B cell (primary cell): ENCODE data around the gene PRUNE2. TPM values are rescaled to one million over a fixed set of nuclear protein-coding genes. Genes with fewer than 3 reads are reported as not detected.

Experiments
- ATAC-seq: fragments of 200-7000 bp; cut with Tn5 transposase; one replicate; pipeline ENCODE4 v1.10.0; 2021; ENCODE audit warnings: low read depth, mild to moderate bottlenecking, moderate number of reproducible peaks, moderate library complexity
- CTCF ChIA-PET: fragments of 350-600 bp; sonication (Branson Sonifier 250); formaldehyde crosslinking; loops from one replicate; lab custom pipeline; 2021; ENCODE audit warnings: antibody characterized with exemption, inconsistent platforms; lab: Charles Lee
- POLR2A ChIA-PET: fragments of 350-600 bp; sonication (Branson Sonifier 250); formaldehyde crosslinking; loops from one replicate; lab custom pipeline; 2021; ENCODE audit warnings: antibody characterized with exemption; lab: Charles Lee
- DNase-seq: peaks from one replicate; pipeline ENCODE4 v3.0.0; 2013
- H2AFZ ChIP-seq: 2 replicates; pipeline ENCODE4 v1.6.1; 2012; ENCODE audit warnings: mild to moderate bottlenecking, low read depth, low read length; ENCODE audit not compliant: insufficient read depth, poor library complexity, severe bottlenecking
- H3K27ac ChIP-seq, 2 donors: 1 replicate in 1 of 2; 2 replicates in 1 of 2; pipeline ENCODE4 v1.5.1; 2012 to 2013; ENCODE audit warnings: low read length in 2 of 2, mild to moderate bottlenecking in 2 of 2, moderate library complexity in 1 of 2
- H3K27me3 ChIP-seq, 4 experiments: fragments of 200-600 bp in 1 of 4; sonication (generic) in 1 of 4; replicated peaks in 1 of 4; 1 replicate in 2 of 4; 2 replicates in 2 of 4; pipeline versions ENCODE4 v1.6.1 to v1.7.0; 2013 to 2016; ENCODE audit warnings: low read length in 3 of 4, mild to moderate bottlenecking in 2 of 4, mixed read lengths in 1 of 4, moderate library complexity in 1 of 4; ENCODE audit not compliant: insufficient read depth in 4 of 4, control insufficient read depth in 3 of 4; ENCODE audit errors: control extremely low read depth in 1 of 4
- H3K36me3 ChIP-seq, 2 experiments: replicated peaks in 1 of 2; 1 replicate in 1 of 2; 2 replicates in 1 of 2; pipeline versions ENCODE4 v1.6.1 to v1.7.1; 2013; ENCODE audit warnings: low read length in 1 of 2; ENCODE audit not compliant: insufficient read depth in 2 of 2, control insufficient read depth in 1 of 2; ENCODE audit errors: control extremely low read depth in 1 of 2, extremely low read depth in 1 of 2
- H3K4me1 ChIP-seq, 2 donors: fragments of 200-600 bp in 1 of 2; sonication (generic) in 1 of 2; 1 replicate in 1 of 2; 2 replicates in 1 of 2; pipeline versions ENCODE4 v1.5.1 to v1.6.1; 2013 to 2017; ENCODE audit warnings: low read length in 2 of 2; ENCODE audit not compliant: control insufficient read depth in 2 of 2, insufficient read depth in 2 of 2
- H3K4me2 ChIP-seq: replicated peaks from 2 replicates; pipeline ENCODE3; 2012; ENCODE audit warnings: mild to moderate bottlenecking, low read depth, low read length; ENCODE audit not compliant: poor library complexity, severe bottlenecking
- H3K4me3 ChIP-seq, 5 experiments: fragments of 200-600 bp in 1 of 5; sonication (generic) in 1 of 5; 1 replicate in 3 of 5; 2 replicates in 2 of 5; pipeline versions ENCODE4 v1.5.1 to v1.7.0; 2011 to 2016; ENCODE audit warnings: low read length in 4 of 5, mild to moderate bottlenecking in 4 of 5, low read depth in 2 of 5, control low read depth in 1 of 5, moderate library complexity in 1 of 5; ENCODE audit not compliant: insufficient read depth in 1 of 5; ENCODE audit errors: control extremely low read depth in 1 of 5, extremely low read depth in 1 of 5
- H3K79me2 ChIP-seq: fragments of 200-600 bp; sonication (generic); one replicate; pipeline ENCODE4 v1.6.0; 2016; ENCODE audit warnings: low read length; ENCODE audit not compliant: control insufficient read depth, insufficient read depth
- H3K9ac ChIP-seq: fragments of 200-600 bp; sonication (generic); 2 replicates; pipeline ENCODE4 v1.6.1; 2017; ENCODE audit warnings: mild to moderate bottlenecking, low read length, moderate library complexity
- H3K9me3 ChIP-seq, 3 donors: one replicate each; pipeline versions ENCODE4 v1.6.1 to v1.7.1; 2013; ENCODE audit warnings: low read length in 2 of 3; ENCODE audit not compliant: control insufficient read depth in 2 of 3, insufficient read depth in 1 of 3; ENCODE audit errors: control extremely low read depth in 1 of 3
- H4K20me1 ChIP-seq: 2 replicates; pipeline ENCODE4 v1.6.0; 2012; ENCODE audit warnings: mild to moderate bottlenecking, low read length; ENCODE audit not compliant: insufficient read depth, control insufficient read depth, poor library complexity, severe bottlenecking
- H3K27ac Mint-ChIP-seq: one replicate; pipeline ENCODE4 v1.8.0; 2021; ENCODE audit warnings: mixed read lengths
- H3K27me3 Mint-ChIP-seq: one replicate; pipeline ENCODE4 v1.8.0; 2021; ENCODE audit warnings: mixed read lengths
- H3K4me1 Mint-ChIP-seq: one replicate; pipeline ENCODE4 v1.8.0; 2021; ENCODE audit warnings: mixed read lengths
- H3K4me3 Mint-ChIP-seq: one replicate; pipeline ENCODE4 v1.8.0; 2021; ENCODE audit warnings: mixed read lengths
- H3K9me3 Mint-ChIP-seq: one replicate; pipeline ENCODE4 v1.8.0; 2022; ENCODE audit warnings: mixed read lengths; ENCODE audit not compliant: insufficient read depth
- CTCF ChIP-seq: fragments of 200-600 bp; IDR thresholded peaks from one replicate; pipeline ENCODE4 v1.8.0; 2022; ENCODE audit warnings: antibody characterized with exemption, mild to moderate bottlenecking
- EZH2 ChIP-seq: IDR thresholded peaks from 2 replicates; pipeline ENCODE4 v1.6.1; 2012; ENCODE audit warnings: borderline replicate concordance, low read depth, mild to moderate bottlenecking, moderate library complexity, low read length; ENCODE audit not compliant: insufficient read depth, poor library complexity, severe bottlenecking
- WGBS: methylation state at CpG from one replicate; pipeline ENCODE4 v1.1.5; 2013; ENCODE audit warnings: missing lambda C conversion rate; ENCODE audit not compliant: insufficient coverage; 5-methylcytosine and 5-hydroxymethylcytosine counted together
- intact Hi-C: fragments of 100-400 bp; cut with micrococcal nuclease; formaldehyde crosslinking; loops from one replicate; pipeline ENCODE4 v1.10.0; 2022
- polyA plus RNA-seq: library from polyadenylated mRNA; depleted of rRNA; stranded (reverse); fragments of >200 nt; gene quantifications from 2 replicates; pipeline ENCODE4 v1.2.3, GENCODE V29; 2012
- total RNA-seq, 2 donors: library from RNA; stranded (reverse); fragments of 120-200 nt in 1 of 2; gene quantifications; 1 replicate in 1 of 2; 2 replicates in 1 of 2; pipeline versions ENCODE4 v1.2.3 to v1.2.4, GENCODE V29; 2013 to 2022

Gene PRUNE2
- total and polyA plus RNA-seq, 2 donors (not counting 1 experiment from before 2014, with no cell fraction given) = 0.12 TPM; not detected in 1

GRCh38 chr9:76591256-76591950 is 314.5 kb downstream of the PRUNE2 start:
- WGBS = 100% methylated on average over 3 of the region's 4 CpGs
- Histone ChIP-seq H2AFZ (no peak overlapping the region), H3K36me3 (no peaks in the 10 kb centered on the region), H4K20me1 (no peaks in the 10 kb centered on the region), H3K9ac (no peak overlapping the region), H3K27ac (no peak overlapping the region), H3K27me3 (no peaks in the 10 kb centered on the region), H3K79me2 (no peaks in the 10 kb centered on the region), H3K4me3 (no peak overlapping the region), H3K9me3 (no peaks in the 10 kb centered on the region), H3K4me1 (no peaks in the 10 kb centered on the region), H3K4me2 (no peak overlapping the region)
- no peak for TF ChIP-seq CTCF
- no peak for TF ChIP-seq EZH2
- intact Hi-C loops = no loop called here
- ChIA-PET POLR2A (no interaction called here), CTCF (interaction anchor here (0.5 kb wide), 1 partner anchor 1537 kb away, joined by 4 read pairs; no protein-coding TSS in a partner anchor)
- ATAC-seq (no peak), DNase-seq (no peak)
- Mint-ChIP-seq H3K9me3 (no peaks in the 10 kb centered on the region), H3K4me1 (peaks cover 5% of the 10 kb centered on the region), H3K27ac (no peak overlapping the region), H3K27me3 (no peaks in the 10 kb centered on the region), H3K4me3 (no peak overlapping the region)

- H3K9ac ChIP-seq = no peak overlapping the region
- DNase-seq = no peak
- no peak overlapping the region for H3K27ac ChIP-seq
- H4K20me1 ChIP-seq = no peaks in the 10 kb centered on the region
- no peaks in the 10 kb centered on the region for H3K9me3 Mint-ChIP-seq
- ChIA-PET CTCF (no interaction called here), POLR2A (no interaction called here)
- H3K27me3 ChIP-seq = no peaks in the 10 kb centered on the region
- H3K4me3 ChIP-seq = no peak overlapping the region
- TF ChIP-seq EZH2 (no peak), CTCF (no peak)
- no peak overlapping the region for H3K27ac Mint-ChIP-seq
- peaks cover 3% of the 10 kb centered on the region for H3K27me3 Mint-ChIP-seq
- no peaks in the 10 kb centered on the region for H3K9me3 ChIP-seq
- no peaks in the 10 kb centered on the region for H3K4me1 ChIP-seq
- H3K79me2 ChIP-seq = no peaks in the 10 kb centered on the region
- peaks cover 5% of the 10 kb centered on the region for H3K4me1 Mint-ChIP-seq
- H3K4me3 Mint-ChIP-seq = no peak overlapping the region
- no peak for ATAC-seq
- no peaks in the 10 kb centered on the region for H3K36me3 ChIP-seq
- H2AFZ ChIP-seq = no peak overlapping the region
- no peak overlapping the region for H3K4me2 ChIP-seq
- intact Hi-C loops = no loop called here
Observed at GRCh38 chr9:76588316-76588715, 317.6 kb downstream of the PRUNE2 start.
